Testis (tissue), 2 donors: ENCODE results near the gene GDPGP1.

Source experiments
- POLR2A ChIP-seq: fragments of 450-650 bp; IDR thresholded peaks from one replicate; pipeline ENCODE4 v1.6.1; 2017; ENCODE audit warnings: antibody characterized with exemption, mild to moderate bottlenecking, moderate library complexity
- TF ChIP-seq, protein P1 (sequence below), 3 experiments: fragments of 450-650 bp in 2 of 3; fragments of 200-600 bp in 1 of 3; sonication (generic) in 1 of 3; IDR thresholded peaks; one replicate each; pipeline ENCODE4 v1.5.1; 2016 to 2019; ENCODE audit warnings: antibody characterized with exemption in 3 of 3, mild to moderate bottlenecking in 2 of 3, moderate library complexity in 1 of 3

GRCh38 chr15:90187257-90187868, 46.6 kb upstream of the GDPGP1 start:
- TF ChIP-seq, protein P1, sequence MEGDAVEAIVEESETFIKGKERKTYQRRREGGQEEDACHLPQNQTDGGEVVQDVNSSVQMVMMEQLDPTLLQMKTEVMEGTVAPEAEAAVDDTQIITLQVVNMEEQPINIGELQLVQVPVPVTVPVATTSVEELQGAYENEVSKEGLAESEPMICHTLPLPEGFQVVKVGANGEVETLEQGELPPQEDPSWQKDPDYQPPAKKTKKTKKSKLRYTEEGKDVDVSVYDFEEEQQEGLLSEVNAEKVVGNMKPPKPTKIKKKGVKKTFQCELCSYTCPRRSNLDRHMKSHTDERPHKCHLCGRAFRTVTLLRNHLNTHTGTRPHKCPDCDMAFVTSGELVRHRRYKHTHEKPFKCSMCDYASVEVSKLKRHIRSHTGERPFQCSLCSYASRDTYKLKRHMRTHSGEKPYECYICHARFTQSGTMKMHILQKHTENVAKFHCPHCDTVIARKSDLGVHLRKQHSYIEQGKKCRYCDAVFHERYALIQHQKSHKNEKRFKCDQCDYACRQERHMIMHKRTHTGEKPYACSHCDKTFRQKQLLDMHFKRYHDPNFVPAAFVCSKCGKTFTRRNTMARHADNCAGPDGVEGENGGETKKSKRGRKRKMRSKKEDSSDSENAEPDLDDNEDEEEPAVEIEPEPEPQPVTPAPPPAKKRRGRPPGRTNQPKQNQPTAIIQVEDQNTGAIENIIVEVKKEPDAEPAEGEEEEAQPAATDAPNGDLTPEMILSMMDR (IDR thresholded peaks at IDR 0.05), result no peak
- no peak for TF ChIP-seq POLR2A
